Stimulated activated CD4-positive, alpha-beta T cell treated with anti-CD3 and anti-CD28 coated beads, Interleukin-15, amount 100 ng/mL, for 1 hour (primary cell): ENCODE data around the gene CTXN1.
"Not testable (repeated sequence)": the region's sequence is repeated elsewhere in the genome, so short reads cannot be mapped to it uniquely, and the experiment has no call there.

Experiments
- DNase-seq, 2 donors: peaks; one replicate each; pipeline ENCODE4 v3.0.0-alpha.2; 2020; ENCODE audit warnings: low read depth in 1 of 2, low spot score in 1 of 2

CTXN1 gene

GRCh38 chr19:7926727-7927604 is 1.0 kb upstream of the CTXN1 start:
- DNase-seq = no peak

GRCh38 chr19:7925171-7925851 is 624 bp downstream of the CTXN1 start:
- DNase-seq = peak; percentile 47 to 67

- no peak for DNase-seq
Measured at GRCh38 chr19:7924651-7925170, 1.2 kb downstream of the CTXN1 start.

GRCh38 chr19:7924241-7924640 is 1.7 kb downstream of the CTXN1 start:
- DNase-seq = no peak

- DNase-seq = no peak
Measured at GRCh38 chr19:7923295-7924191, 2.4 kb downstream of the CTXN1 start.

GRCh38 chr19:7922836-7923195 is 3.1 kb downstream of the CTXN1 start:
- no peak for DNase-seq

GRCh38 chr19:7921967-7922835 is 3.7 kb downstream of the CTXN1 start:
- no peak for DNase-seq

GRCh38 chr19:7921302-7921966 is 4.5 kb downstream of the CTXN1 start:
- no peak for DNase-seq

- peak; percentile 99 for DNase-seq
Measured at GRCh38 chr19:7920519-7921301, 5.2 kb downstream of the CTXN1 start.

GRCh38 chr19:7919610-7920518 is 6.1 kb downstream of the CTXN1 start, which contains the start of gene SNAPC2:
Gene SNAPC2, plus strand, starts transcription at chr19:7920338. Its CDS starts 29 bp downstream, at chr19:7920367.
- DNase-seq = peak; percentile 93 to 94

GRCh38 chr19:7918615-7919421 is 7.1 kb downstream of the CTXN1 start:
- no peak for DNase-seq

GRCh38 chr19:7918062-7918614 is 7.8 kb downstream of the CTXN1 start:
- not testable (repeated sequence) for DNase-seq

- DNase-seq = peak in 1 of 2 donors; percentile 52
Measured at GRCh38 chr19:7917267-7918061, 8.5 kb downstream of the CTXN1 start.

- DNase-seq = no peak
Measured at GRCh38 chr19:7916955-7917266, 9.0 kb downstream of the CTXN1 start.

- no peak for DNase-seq
Measured at GRCh38 chr19:7916103-7916954, 9.6 kb downstream of the CTXN1 start.
